ENCODE data around the gene PTDSS2. TPM values are rescaled to one million over a fixed set of nuclear protein-coding genes. Genes with fewer than 3 reads are reported as not detected.

Gene PTDSS2
- total and polyA plus RNA-seq, 2 of the 13 experiments (the other 11 are each of a cell fraction or from before 2014, with no cell fraction given), result 21.7 to 26.4 TPM

DNA sequence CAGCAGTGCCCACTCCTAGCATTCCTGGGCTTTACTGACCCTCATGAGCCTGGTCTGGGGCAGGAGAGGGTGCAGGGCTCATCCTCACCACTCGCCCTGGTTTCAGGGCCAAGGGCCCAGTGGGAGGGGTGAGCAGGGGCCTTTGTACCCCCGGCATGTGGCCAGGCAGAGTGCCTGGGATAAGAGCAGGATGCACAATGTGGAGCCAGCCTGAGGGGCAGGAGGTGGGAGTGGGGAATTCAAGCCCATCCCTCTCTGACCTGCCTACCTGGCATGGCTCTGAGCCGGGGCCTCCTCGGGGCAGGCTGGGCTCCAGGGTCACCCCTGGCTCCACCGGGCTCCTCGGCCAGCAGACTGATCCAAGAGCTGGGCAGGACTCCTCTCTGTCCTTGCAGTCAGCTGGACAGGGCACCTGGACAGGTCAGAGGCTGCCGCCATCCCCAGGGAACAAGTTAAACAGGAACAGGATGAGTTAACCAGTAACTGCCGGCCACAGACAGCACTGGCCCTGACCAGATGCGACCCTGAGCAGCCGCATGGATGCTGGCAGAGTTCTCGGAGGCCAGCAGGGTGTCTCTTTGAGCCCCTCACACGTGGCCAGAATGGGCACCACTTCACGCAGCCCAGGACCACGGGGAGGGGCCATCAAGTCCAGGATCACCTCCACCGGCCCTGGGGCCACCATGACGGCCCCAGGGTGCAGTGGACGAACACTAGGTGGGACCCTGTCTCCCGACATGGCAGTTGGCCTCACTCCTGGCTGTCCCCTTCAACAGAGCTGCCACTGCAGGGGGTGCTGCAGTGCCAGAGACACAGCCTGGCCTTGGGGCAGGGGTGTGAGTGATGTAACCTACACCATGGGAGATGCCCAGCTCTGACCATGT is 40.2 kb upstream of the PTDSS2 start (continued):
- TF ChIP-seq, protein P1, sequence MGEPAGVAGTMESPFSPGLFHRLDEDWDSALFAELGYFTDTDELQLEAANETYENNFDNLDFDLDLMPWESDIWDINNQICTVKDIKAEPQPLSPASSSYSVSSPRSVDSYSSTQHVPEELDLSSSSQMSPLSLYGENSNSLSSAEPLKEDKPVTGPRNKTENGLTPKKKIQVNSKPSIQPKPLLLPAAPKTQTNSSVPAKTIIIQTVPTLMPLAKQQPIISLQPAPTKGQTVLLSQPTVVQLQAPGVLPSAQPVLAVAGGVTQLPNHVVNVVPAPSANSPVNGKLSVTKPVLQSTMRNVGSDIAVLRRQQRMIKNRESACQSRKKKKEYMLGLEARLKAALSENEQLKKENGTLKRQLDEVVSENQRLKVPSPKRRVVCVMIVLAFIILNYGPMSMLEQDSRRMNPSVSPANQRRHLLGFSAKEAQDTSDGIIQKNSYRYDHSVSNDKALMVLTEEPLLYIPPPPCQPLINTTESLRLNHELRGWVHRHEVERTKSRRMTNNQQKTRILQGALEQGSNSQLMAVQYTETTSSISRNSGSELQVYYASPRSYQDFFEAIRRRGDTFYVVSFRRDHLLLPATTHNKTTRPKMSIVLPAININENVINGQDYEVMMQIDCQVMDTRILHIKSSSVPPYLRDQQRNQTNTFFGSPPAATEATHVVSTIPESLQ (CRISPR knock-in tag; conservative IDR thresholded peaks at IDR 0.05), result no peak
- no peak for TF ChIP-seq HCFC1 (IDR thresholded peaks at IDR 0.05; ENCODE audit: low read depth, low read length)
- TF ChIP-seq, protein P2, sequence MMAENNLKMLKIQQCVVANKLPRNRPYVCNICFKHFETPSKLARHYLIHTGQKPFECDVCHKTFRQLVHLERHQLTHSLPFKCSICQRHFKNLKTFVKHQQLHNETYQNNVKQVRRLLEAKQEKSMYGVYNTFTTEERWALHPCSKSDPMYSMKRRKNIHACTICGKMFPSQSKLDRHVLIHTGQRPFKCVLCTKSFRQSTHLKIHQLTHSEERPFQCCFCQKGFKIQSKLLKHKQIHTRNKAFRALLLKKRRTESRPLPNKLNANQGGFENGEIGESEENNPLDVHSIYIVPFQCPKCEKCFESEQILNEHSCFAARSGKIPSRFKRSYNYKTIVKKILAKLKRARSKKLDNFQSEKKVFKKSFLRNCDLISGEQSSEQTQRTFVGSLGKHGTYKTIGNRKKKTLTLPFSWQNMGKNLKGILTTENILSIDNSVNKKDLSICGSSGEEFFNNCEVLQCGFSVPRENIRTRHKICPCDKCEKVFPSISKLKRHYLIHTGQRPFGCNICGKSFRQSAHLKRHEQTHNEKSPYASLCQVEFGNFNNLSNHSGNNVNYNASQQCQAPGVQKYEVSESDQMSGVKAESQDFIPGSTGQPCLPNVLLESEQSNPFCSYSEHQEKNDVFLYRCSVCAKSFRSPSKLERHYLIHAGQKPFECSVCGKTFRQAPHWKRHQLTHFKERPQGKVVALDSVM (CRISPR knock-in tag; IDR thresholded peaks at IDR 0.05), result no peak
- TF ChIP-seq, protein P3, sequence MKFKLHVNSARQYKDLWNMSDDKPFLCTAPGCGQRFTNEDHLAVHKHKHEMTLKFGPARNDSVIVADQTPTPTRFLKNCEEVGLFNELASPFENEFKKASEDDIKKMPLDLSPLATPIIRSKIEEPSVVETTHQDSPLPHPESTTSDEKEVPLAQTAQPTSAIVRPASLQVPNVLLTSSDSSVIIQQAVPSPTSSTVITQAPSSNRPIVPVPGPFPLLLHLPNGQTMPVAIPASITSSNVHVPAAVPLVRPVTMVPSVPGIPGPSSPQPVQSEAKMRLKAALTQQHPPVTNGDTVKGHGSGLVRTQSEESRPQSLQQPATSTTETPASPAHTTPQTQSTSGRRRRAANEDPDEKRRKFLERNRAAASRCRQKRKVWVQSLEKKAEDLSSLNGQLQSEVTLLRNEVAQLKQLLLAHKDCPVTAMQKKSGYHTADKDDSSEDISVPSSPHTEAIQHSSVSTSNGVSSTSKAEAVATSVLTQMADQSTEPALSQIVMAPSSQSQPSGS (CRISPR knock-in tag; IDR thresholded peaks at IDR 0.05), result no peak
- TF ChIP-seq YEATS4 (CRISPR knock-in tag; IDR thresholded peaks at IDR 0.05; ENCODE audit: borderline replicate concordance), result peak; percentile 68; the same call in 1 of the 2 replicates
- no peak for TF ChIP-seq MBNL3 (CRISPR knock-in tag; conservative IDR thresholded peaks at IDR 0.05)
- TF ChIP-seq KAT2B (IDR thresholded peaks at IDR 0.05; ENCODE audit: borderline replicate concordance, low read depth, low read length), result no peak
- TF ChIP-seq KDM3A (CRISPR knock-in tag; IDR thresholded peaks at IDR 0.05; ENCODE audit: low read depth), result no peak
- no peak for TF ChIP-seq ZNF33A (CRISPR knock-in tag; IDR thresholded peaks at IDR 0.05; ENCODE audit: borderline replicate concordance)
- no peak for TF ChIP-seq ZSCAN30 (CRISPR knock-in tag; IDR thresholded peaks at IDR 0.05)
- no peak for TF ChIP-seq ZNF572 (CRISPR knock-in tag; IDR thresholded peaks at IDR 0.05)
- TF ChIP-seq GATAD1 (CRISPR knock-in tag; IDR thresholded peaks at IDR 0.05), result no peak
- TF ChIP-seq, protein P4, sequence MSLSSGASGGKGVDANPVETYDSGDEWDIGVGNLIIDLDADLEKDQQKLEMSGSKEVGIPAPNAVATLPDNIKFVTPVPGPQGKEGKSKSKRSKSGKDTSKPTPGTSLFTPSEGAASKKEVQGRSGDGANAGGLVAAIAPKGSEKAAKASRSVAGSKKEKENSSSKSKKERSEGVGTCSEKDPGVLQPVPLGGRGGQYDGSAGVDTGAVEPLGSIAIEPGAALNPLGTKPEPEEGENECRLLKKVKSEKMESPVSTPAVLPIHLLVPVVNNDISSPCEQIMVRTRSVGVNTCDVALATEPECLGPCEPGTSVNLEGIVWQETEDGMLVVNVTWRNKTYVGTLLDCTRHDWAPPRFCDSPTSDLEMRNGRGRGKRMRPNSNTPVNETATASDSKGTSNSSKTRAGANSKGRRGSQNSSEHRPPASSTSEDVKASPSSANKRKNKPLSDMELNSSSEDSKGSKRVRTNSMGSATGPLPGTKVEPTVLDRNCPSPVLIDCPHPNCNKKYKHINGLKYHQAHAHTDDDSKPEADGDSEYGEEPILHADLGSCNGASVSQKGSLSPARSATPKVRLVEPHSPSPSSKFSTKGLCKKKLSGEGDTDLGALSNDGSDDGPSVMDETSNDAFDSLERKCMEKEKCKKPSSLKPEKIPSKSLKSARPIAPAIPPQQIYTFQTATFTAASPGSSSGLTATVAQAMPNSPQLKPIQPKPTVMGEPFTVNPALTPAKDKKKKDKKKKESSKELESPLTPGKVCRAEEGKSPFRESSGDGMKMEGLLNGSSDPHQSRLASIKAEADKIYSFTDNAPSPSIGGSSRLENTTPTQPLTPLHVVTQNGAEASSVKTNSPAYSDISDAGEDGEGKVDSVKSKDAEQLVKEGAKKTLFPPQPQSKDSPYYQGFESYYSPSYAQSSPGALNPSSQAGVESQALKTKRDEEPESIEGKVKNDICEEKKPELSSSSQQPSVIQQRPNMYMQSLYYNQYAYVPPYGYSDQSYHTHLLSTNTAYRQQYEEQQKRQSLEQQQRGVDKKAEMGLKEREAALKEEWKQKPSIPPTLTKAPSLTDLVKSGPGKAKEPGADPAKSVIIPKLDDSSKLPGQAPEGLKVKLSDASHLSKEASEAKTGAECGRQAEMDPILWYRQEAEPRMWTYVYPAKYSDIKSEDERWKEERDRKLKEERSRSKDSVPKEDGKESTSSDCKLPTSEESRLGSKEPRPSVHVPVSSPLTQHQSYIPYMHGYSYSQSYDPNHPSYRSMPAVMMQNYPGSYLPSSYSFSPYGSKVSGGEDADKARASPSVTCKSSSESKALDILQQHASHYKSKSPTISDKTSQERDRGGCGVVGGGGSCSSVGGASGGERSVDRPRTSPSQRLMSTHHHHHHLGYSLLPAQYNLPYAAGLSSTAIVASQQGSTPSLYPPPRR (CRISPR knock-in tag; IDR thresholded peaks at IDR 0.05; ENCODE audit: borderline replicate concordance), result peak; percentile 63; the same call in 1 of the 2 replicates
- TF ChIP-seq GTF2F1 (IDR thresholded peaks at IDR 0.05; ENCODE audit: low read length), result no peak
- 0 out of 2 replicates have a peak, but pooled peaks have one; percentile 51 for TF ChIP-seq ZSCAN31 (CRISPR knock-in tag; IDR thresholded peaks at IDR 0.05; ENCODE audit: low read depth)
- TF ChIP-seq ZFAT (CRISPR knock-in tag; conservative IDR thresholded peaks at IDR 0.05), result no peak
- TF ChIP-seq ZNF547 (CRISPR knock-in tag; IDR thresholded peaks at IDR 0.05), result no peak
- TF ChIP-seq ZNF577 (CRISPR knock-in tag; IDR thresholded peaks at IDR 0.05; ENCODE audit: borderline replicate concordance, low read depth), result no peak
- TF ChIP-seq ZNF678 (CRISPR knock-in tag; IDR thresholded peaks at IDR 0.05), result no peak
- no peak for TF ChIP-seq ZNF3 (CRISPR knock-in tag; IDR thresholded peaks at IDR 0.05)
